ENCODE data around the gene FMN1.
"Not testable (repeated sequence)": the region's sequence is repeated elsewhere in the genome, so short reads cannot be mapped to it uniquely, and the experiment has no call there.

FMN1 gene

GRCh38 chr15:32872621-32873283 lies 321.8 kb downstream of the FMN1 start:
- DNase-seq: no peak

GRCh38 chr15:32871883-32872282 lies 322.6 kb downstream of the FMN1 start:
- no peak for DNase-seq

GRCh38 chr15:32870240-32871033 lies 324.1 kb downstream of the FMN1 start:
- no peak for DNase-seq

- DNase-seq: no peak
Observed at GRCh38 chr15:32869776-32870175, 324.7 kb downstream of the FMN1 start.

GRCh38 chr15:32867313-32867626 lies 327.2 kb downstream of the FMN1 start:
- no peak for DNase-seq

GRCh38 chr15:32866454-32867312 lies 327.8 kb downstream of the FMN1 start:
- no peak for DNase-seq

- DNase-seq: no peak
Observed at GRCh38 chr15:32864841-32865240, 329.7 kb downstream of the FMN1 start.

GRCh38 chr15:32864051-32864450 lies 330.5 kb downstream of the FMN1 start:
- no peak for DNase-seq

- DNase-seq: no peak
Observed at GRCh38 chr15:32861761-32862160, 332.8 kb downstream of the FMN1 start.

GRCh38 chr15:32861174-32861573 lies 333.3 kb downstream of the FMN1 start:
- no peak for DNase-seq

- no peak for DNase-seq
Observed at GRCh38 chr15:32859996-32860395, 334.5 kb downstream of the FMN1 start.

- DNase-seq: no peak
Observed at GRCh38 chr15:32859251-32859650, 335.3 kb downstream of the FMN1 start.

- no peak for DNase-seq
Observed at GRCh38 chr15:32857732-32858131, 336.8 kb downstream of the FMN1 start.

- DNase-seq: no peak
Observed at GRCh38 chr15:32856753-32857152, 337.8 kb downstream of the FMN1 start.

- DNase-seq: no peak
Observed at GRCh38 chr15:32855942-32856341, 338.6 kb downstream of the FMN1 start.

- DNase-seq: no peak
Observed at GRCh38 chr15:32853592-32853991, 340.9 kb downstream of the FMN1 start.

GRCh38 chr15:32852771-32853170 lies 341.7 kb downstream of the FMN1 start:
- DNase-seq: no peak

GRCh38 chr15:32852017-32852416 lies 342.5 kb downstream of the FMN1 start:
- DNase-seq: no peak

GRCh38 chr15:32851572-32851971 lies 342.9 kb downstream of the FMN1 start:
- DNase-seq: no peak

GRCh38 chr15:32849769-32850668 lies 344.5 kb downstream of the FMN1 start:
- DNase-seq: no peak

- not testable (repeated sequence) for DNase-seq
Observed at GRCh38 chr15:32846671-32847070, 347.8 kb downstream of the FMN1 start.

- DNase-seq: no peak
Observed at GRCh38 chr15:32844118-32844711, 350.3 kb downstream of the FMN1 start.

All from activated CD8-positive, alpha-beta memory T cell treated with anti-CD3 and anti-CD28 coated beads for 24 hours (primary cell).